Stimulated activated memory B cell treated with anti-CD40 and anti-IgM and Interleukin-4, amounts not matched to agents 10 μg/mL and 1 μg/mL and 100 μg/mL, for 72 hours (primary cell): Measurements from ENCODE around the gene AMPD2.
"Not testable (repeated sequence)": the region's sequence is repeated elsewhere in the genome, so short reads cannot be mapped to it uniquely, and the experiment has no call there.

ENCODE experiments used
- ATAC-seq: fragments of 150-1000 bp; cut with Tn5 transposase; 2 replicates; pipeline ENCODE4 v1.10.0; 2021
- H3K27ac Mint-ChIP-seq: one replicate; pipeline ENCODE4 v1.8.0; 2022; ENCODE audit warnings: mild to moderate bottlenecking, mixed read lengths
- H3K27me3 Mint-ChIP-seq: one replicate; pipeline ENCODE4 v1.8.0; 2022; ENCODE audit warnings: mixed read lengths
- H3K36me3 Mint-ChIP-seq: one replicate; pipeline ENCODE4 v1.8.0; 2022; ENCODE audit warnings: mixed read lengths
- H3K4me1 Mint-ChIP-seq: one replicate; pipeline ENCODE4 v1.8.0; 2022; ENCODE audit warnings: mixed read lengths
- H3K4me3 Mint-ChIP-seq: one replicate; pipeline ENCODE4 v1.8.0; 2022; ENCODE audit warnings: mild to moderate bottlenecking, moderate library complexity, mixed read lengths
- H3K9me3 Mint-ChIP-seq: one replicate; pipeline ENCODE4 v1.8.0; 2022; ENCODE audit warnings: mixed read lengths

Gene AMPD2

GRCh38 chr1:109644670-109645069, 25.0 kb downstream of the AMPD2 start:
- Mint-ChIP-seq H3K9me3 (no peaks in the 10 kb centered on the region), H3K27me3 (peaks cover 7% of the 10 kb centered on the region), H3K27ac (no peak overlapping the region), H3K36me3 (no peaks in the 10 kb centered on the region), H3K4me3 (no peak overlapping the region), H3K4me1 (peaks cover 28% of the 10 kb centered on the region)
- ATAC-seq = no peak

GRCh38 chr1:109649491-109649914, 29.9 kb downstream of the AMPD2 start:
- H3K4me1 Mint-ChIP-seq = no peaks in the 10 kb centered on the region
- no peaks in the 10 kb centered on the region for H3K36me3 Mint-ChIP-seq
- H3K4me3 Mint-ChIP-seq = no peak overlapping the region
- H3K9me3 Mint-ChIP-seq = no peaks in the 10 kb centered on the region
- ATAC-seq = no peak
- H3K27me3 Mint-ChIP-seq = peaks cover 13% of the 10 kb centered on the region
- no peak overlapping the region for H3K27ac Mint-ChIP-seq

- no peak overlapping the region for H3K4me3 Mint-ChIP-seq
- H3K4me1 Mint-ChIP-seq = peaks cover 10% of the 10 kb centered on the region
- no peaks in the 10 kb centered on the region for H3K9me3 Mint-ChIP-seq
- H3K27me3 Mint-ChIP-seq = peaks cover 13% of the 10 kb centered on the region
- no peaks in the 10 kb centered on the region for H3K36me3 Mint-ChIP-seq
- H3K27ac Mint-ChIP-seq = no peak overlapping the region
- ATAC-seq = no peak
Observed at GRCh38 chr1:109650609-109651008, 31.0 kb downstream of the AMPD2 start.

GRCh38 chr1:109652402-109652801, 32.8 kb downstream of the AMPD2 start:
- Mint-ChIP-seq H3K4me3 (no peak overlapping the region), H3K27ac (no peak overlapping the region), H3K9me3 (no peaks in the 10 kb centered on the region), H3K4me1 (peaks cover 23% of the 10 kb centered on the region), H3K36me3 (no peaks in the 10 kb centered on the region), H3K27me3 (peaks cover 13% of the 10 kb centered on the region)
- no peak for ATAC-seq

GRCh38 chr1:109653306-109653705, 33.7 kb downstream of the AMPD2 start:
- Mint-ChIP-seq H3K27me3 (peaks cover 13% of the 10 kb centered on the region), H3K4me3 (no peak overlapping the region), H3K27ac (no peak overlapping the region), H3K4me1 (peaks cover 23% of the 10 kb centered on the region), H3K9me3 (no peaks in the 10 kb centered on the region), H3K36me3 (no peaks in the 10 kb centered on the region)
- no peak for ATAC-seq

- no peak for ATAC-seq
- Mint-ChIP-seq H3K27ac (peak overlapping the region; percentile 98), H3K4me3 (no peak overlapping the region), H3K4me1 (peaks cover 23% of the 10 kb centered on the region), H3K36me3 (no peaks in the 10 kb centered on the region), H3K9me3 (no peaks in the 10 kb centered on the region), H3K27me3 (peaks cover 13% of the 10 kb centered on the region)
Observed at GRCh38 chr1:109654519-109654918, 34.9 kb downstream of the AMPD2 start.

- peak; percentile 94 for ATAC-seq
- Mint-ChIP-seq H3K4me1 (peaks cover 23% of the 10 kb centered on the region), H3K4me3 (peak within 1 kb of the TSS; percentile 91)
Observed at GRCh38 chr1:109655615-109656519, 36.2 kb downstream of the AMPD2 start, which contains the start of gene GSTM4. Gene GSTM4, plus strand, starts transcription at chr1:109656099. Its CDS starts 291 bp downstream, at chr1:109656390.

GRCh38 chr1:109657395-109657794, 37.8 kb downstream of the AMPD2 start:
- H3K27ac Mint-ChIP-seq = no peak overlapping the region
- no peak for ATAC-seq
- peaks cover 23% of the 10 kb centered on the region for H3K4me1 Mint-ChIP-seq
- H3K36me3 Mint-ChIP-seq = peaks cover 11% of the 10 kb centered on the region
- H3K9me3 Mint-ChIP-seq = no peaks in the 10 kb centered on the region
- no peaks in the 10 kb centered on the region for H3K27me3 Mint-ChIP-seq
- H3K4me3 Mint-ChIP-seq = peak overlapping the region; percentile 41

More at GRCh38 chr1:109655615-109656519, 36.2 kb downstream of the AMPD2 start, which contains the start of gene GSTM4:
- H3K27me3 Mint-ChIP-seq = peaks cover 7% of the 10 kb centered on the region
- H3K9me3 Mint-ChIP-seq = no peaks in the 10 kb centered on the region
- H3K36me3 Mint-ChIP-seq = peaks cover 7% of the 10 kb centered on the region
- H3K27ac Mint-ChIP-seq = peak within 1 kb of the TSS; percentile 98

GRCh38 chr1:109657970-109658369, 38.3 kb downstream of the AMPD2 start:
- Mint-ChIP-seq H3K4me1 (peaks cover 23% of the 10 kb centered on the region), H3K9me3 (no peaks in the 10 kb centered on the region), H3K36me3 (peaks cover 11% of the 10 kb centered on the region), H3K27me3 (no peaks in the 10 kb centered on the region), H3K27ac (no peak overlapping the region), H3K4me3 (no peak overlapping the region)
- ATAC-seq = no peak

- Mint-ChIP-seq H3K4me1 (peaks cover 23% of the 10 kb centered on the region), H3K4me3 (no peak overlapping the region), H3K9me3 (no peaks in the 10 kb centered on the region), H3K36me3 (peaks cover 11% of the 10 kb centered on the region), H3K27me3 (no peaks in the 10 kb centered on the region), H3K27ac (no peak overlapping the region)
- no peak for ATAC-seq
Observed at GRCh38 chr1:109658533-109659042, 39.0 kb downstream of the AMPD2 start.

GRCh38 chr1:109659145-109659544, 39.5 kb downstream of the AMPD2 start:
- Mint-ChIP-seq H3K4me3 (no peak overlapping the region), H3K27ac (no peak overlapping the region), H3K4me1 (peaks cover 23% of the 10 kb centered on the region), H3K27me3 (no peaks in the 10 kb centered on the region), H3K36me3 (peaks cover 11% of the 10 kb centered on the region), H3K9me3 (no peaks in the 10 kb centered on the region)
- ATAC-seq = no peak

GRCh38 chr1:109659997-109660690, 40.5 kb downstream of the AMPD2 start:
- no peak overlapping the region for H3K27ac Mint-ChIP-seq

GRCh38 chr1:109660691-109661026, 41.0 kb downstream of the AMPD2 start:
- not testable (repeated sequence) for ATAC-seq, H3K27me3 Mint-ChIP-seq, H3K9me3 Mint-ChIP-seq, H3K27ac Mint-ChIP-seq, H3K4me3 Mint-ChIP-seq
- peaks cover 11% of the 10 kb centered on the region for H3K36me3 Mint-ChIP-seq
- peaks cover 13% of the 10 kb centered on the region for H3K4me1 Mint-ChIP-seq

More at GRCh38 chr1:109659997-109660690, 40.5 kb downstream of the AMPD2 start:
- H3K4me3 Mint-ChIP-seq = no peak overlapping the region
- ATAC-seq = no peak
- H3K9me3 Mint-ChIP-seq = no peaks in the 10 kb centered on the region
- H3K4me1 Mint-ChIP-seq = peaks cover 18% of the 10 kb centered on the region
- H3K27me3 Mint-ChIP-seq = no peaks in the 10 kb centered on the region
- H3K36me3 Mint-ChIP-seq = peaks cover 11% of the 10 kb centered on the region

GRCh38 chr1:109661391-109661790, 41.8 kb downstream of the AMPD2 start:
- Mint-ChIP-seq H3K4me3 (no peak overlapping the region), H3K9me3 (no peaks in the 10 kb centered on the region), H3K27ac (no peak overlapping the region), H3K36me3 (peaks cover 11% of the 10 kb centered on the region), H3K27me3 (no peaks in the 10 kb centered on the region), H3K4me1 (peaks cover 5% of the 10 kb centered on the region)
- no peak for ATAC-seq

GRCh38 chr1:109664671-109665070, 45.0 kb downstream of the AMPD2 start:
- no peak for ATAC-seq
- H3K4me1 Mint-ChIP-seq = peaks cover 17% of the 10 kb centered on the region
- no peak overlapping the region for H3K27ac Mint-ChIP-seq
- no peaks in the 10 kb centered on the region for H3K27me3 Mint-ChIP-seq
- H3K36me3 Mint-ChIP-seq = peaks cover 11% of the 10 kb centered on the region
- no peak overlapping the region for H3K4me3 Mint-ChIP-seq
- H3K9me3 Mint-ChIP-seq = no peaks in the 10 kb centered on the region
